B cell (primary cell): Measurements from ENCODE around the gene ANKRA2. TPM values are rescaled to one million over a fixed set of nuclear protein-coding genes. Genes with fewer than 3 reads are reported as not detected.

ENCODE experiments used
- ATAC-seq: fragments of 200-7000 bp; cut with Tn5 transposase; one replicate; pipeline ENCODE4 v1.10.0; 2021; ENCODE audit warnings: low read depth, mild to moderate bottlenecking, moderate number of reproducible peaks, moderate library complexity
- CTCF ChIA-PET: fragments of 350-600 bp; sonication (Branson Sonifier 250); formaldehyde crosslinking; loops from one replicate; lab custom pipeline; 2021; ENCODE audit warnings: antibody characterized with exemption, inconsistent platforms; lab: Charles Lee
- POLR2A ChIA-PET: fragments of 350-600 bp; sonication (Branson Sonifier 250); formaldehyde crosslinking; loops from one replicate; lab custom pipeline; 2021; ENCODE audit warnings: antibody characterized with exemption; lab: Charles Lee
- DNase-seq: peaks from one replicate; pipeline ENCODE4 v3.0.0; 2013
- H2AFZ ChIP-seq: 2 replicates; pipeline ENCODE4 v1.6.1; 2012; ENCODE audit warnings: mild to moderate bottlenecking, low read depth, low read length; ENCODE audit not compliant: insufficient read depth, poor library complexity, severe bottlenecking
- H3K27ac ChIP-seq, 2 donors: 1 replicate in 1 of 2; 2 replicates in 1 of 2; pipeline ENCODE4 v1.5.1; 2012 to 2013; ENCODE audit warnings: low read length in 2 of 2, mild to moderate bottlenecking in 2 of 2, moderate library complexity in 1 of 2
- H3K27me3 ChIP-seq, 4 experiments: fragments of 200-600 bp in 1 of 4; sonication (generic) in 1 of 4; replicated peaks in 1 of 4; 1 replicate in 2 of 4; 2 replicates in 2 of 4; pipeline versions ENCODE4 v1.6.1 to v1.7.0; 2013 to 2016; ENCODE audit warnings: low read length in 3 of 4, mild to moderate bottlenecking in 2 of 4, mixed read lengths in 1 of 4, moderate library complexity in 1 of 4; ENCODE audit not compliant: insufficient read depth in 4 of 4, control insufficient read depth in 3 of 4; ENCODE audit errors: control extremely low read depth in 1 of 4
- H3K36me3 ChIP-seq, 2 experiments: replicated peaks in 1 of 2; 1 replicate in 1 of 2; 2 replicates in 1 of 2; pipeline versions ENCODE4 v1.6.1 to v1.7.1; 2013; ENCODE audit warnings: low read length in 1 of 2; ENCODE audit not compliant: insufficient read depth in 2 of 2, control insufficient read depth in 1 of 2; ENCODE audit errors: control extremely low read depth in 1 of 2, extremely low read depth in 1 of 2
- H3K4me1 ChIP-seq, 2 donors: fragments of 200-600 bp in 1 of 2; sonication (generic) in 1 of 2; 1 replicate in 1 of 2; 2 replicates in 1 of 2; pipeline versions ENCODE4 v1.5.1 to v1.6.1; 2013 to 2017; ENCODE audit warnings: low read length in 2 of 2; ENCODE audit not compliant: control insufficient read depth in 2 of 2, insufficient read depth in 2 of 2
- H3K4me2 ChIP-seq: replicated peaks from 2 replicates; pipeline ENCODE3; 2012; ENCODE audit warnings: mild to moderate bottlenecking, low read depth, low read length; ENCODE audit not compliant: poor library complexity, severe bottlenecking
- H3K4me3 ChIP-seq, 5 experiments: fragments of 200-600 bp in 1 of 5; sonication (generic) in 1 of 5; 1 replicate in 3 of 5; 2 replicates in 2 of 5; pipeline versions ENCODE4 v1.5.1 to v1.7.0; 2011 to 2016; ENCODE audit warnings: low read length in 4 of 5, mild to moderate bottlenecking in 4 of 5, low read depth in 2 of 5, control low read depth in 1 of 5, moderate library complexity in 1 of 5; ENCODE audit not compliant: insufficient read depth in 1 of 5; ENCODE audit errors: control extremely low read depth in 1 of 5, extremely low read depth in 1 of 5
- H3K79me2 ChIP-seq: fragments of 200-600 bp; sonication (generic); one replicate; pipeline ENCODE4 v1.6.0; 2016; ENCODE audit warnings: low read length; ENCODE audit not compliant: control insufficient read depth, insufficient read depth
- H3K9ac ChIP-seq: fragments of 200-600 bp; sonication (generic); 2 replicates; pipeline ENCODE4 v1.6.1; 2017; ENCODE audit warnings: mild to moderate bottlenecking, low read length, moderate library complexity
- H3K9me3 ChIP-seq, 3 donors: one replicate each; pipeline versions ENCODE4 v1.6.1 to v1.7.1; 2013; ENCODE audit warnings: low read length in 2 of 3; ENCODE audit not compliant: control insufficient read depth in 2 of 3, insufficient read depth in 1 of 3; ENCODE audit errors: control extremely low read depth in 1 of 3
- H4K20me1 ChIP-seq: 2 replicates; pipeline ENCODE4 v1.6.0; 2012; ENCODE audit warnings: mild to moderate bottlenecking, low read length; ENCODE audit not compliant: insufficient read depth, control insufficient read depth, poor library complexity, severe bottlenecking
- H3K27ac Mint-ChIP-seq: one replicate; pipeline ENCODE4 v1.8.0; 2021; ENCODE audit warnings: mixed read lengths
- H3K27me3 Mint-ChIP-seq: one replicate; pipeline ENCODE4 v1.8.0; 2021; ENCODE audit warnings: mixed read lengths
- H3K4me1 Mint-ChIP-seq: one replicate; pipeline ENCODE4 v1.8.0; 2021; ENCODE audit warnings: mixed read lengths
- H3K4me3 Mint-ChIP-seq: one replicate; pipeline ENCODE4 v1.8.0; 2021; ENCODE audit warnings: mixed read lengths
- H3K9me3 Mint-ChIP-seq: one replicate; pipeline ENCODE4 v1.8.0; 2022; ENCODE audit warnings: mixed read lengths; ENCODE audit not compliant: insufficient read depth
- CTCF ChIP-seq: fragments of 200-600 bp; IDR thresholded peaks from one replicate; pipeline ENCODE4 v1.8.0; 2022; ENCODE audit warnings: antibody characterized with exemption, mild to moderate bottlenecking
- EZH2 ChIP-seq: IDR thresholded peaks from 2 replicates; pipeline ENCODE4 v1.6.1; 2012; ENCODE audit warnings: borderline replicate concordance, low read depth, mild to moderate bottlenecking, moderate library complexity, low read length; ENCODE audit not compliant: insufficient read depth, poor library complexity, severe bottlenecking
- WGBS: methylation state at CpG from one replicate; pipeline ENCODE4 v1.1.5; 2013; ENCODE audit warnings: missing lambda C conversion rate; ENCODE audit not compliant: insufficient coverage; 5-methylcytosine and 5-hydroxymethylcytosine counted together
- intact Hi-C: fragments of 100-400 bp; cut with micrococcal nuclease; formaldehyde crosslinking; loops from one replicate; pipeline ENCODE4 v1.10.0; 2022
- polyA plus RNA-seq: library from polyadenylated mRNA; depleted of rRNA; stranded (reverse); fragments of >200 nt; gene quantifications from 2 replicates; pipeline ENCODE4 v1.2.3, GENCODE V29; 2012
- total RNA-seq, 2 donors: library from RNA; stranded (reverse); fragments of 120-200 nt in 1 of 2; gene quantifications; 1 replicate in 1 of 2; 2 replicates in 1 of 2; pipeline versions ENCODE4 v1.2.3 to v1.2.4, GENCODE V29; 2013 to 2022

The ANKRA2 gene
- total and polyA plus RNA-seq, 2 donors (not counting 1 experiment from before 2014, with no cell fraction given) = 24.1 to 47.9 TPM

- DNase-seq (no peak), ATAC-seq (no peak)
- ChIA-PET POLR2A (no interaction called here), CTCF (interaction anchor here (3.0 kb wide), 1 partner anchor 11 kb away, joined by 18 read pairs; no protein-coding TSS in a partner anchor)
- no peaks in the 10 kb centered on the region for H3K4me1 Mint-ChIP-seq
- no peak overlapping the region for H3K9ac ChIP-seq
- H3K27ac Mint-ChIP-seq = no peak overlapping the region
- H3K27ac ChIP-seq = no peak overlapping the region
- H3K9me3 Mint-ChIP-seq = no peaks in the 10 kb centered on the region
- peaks cover 0 to under 1% (median 0%) of the 10 kb centered on the region in 4 experiments for H3K27me3 ChIP-seq
- peaks cover 7% of the 10 kb centered on the region for H3K27me3 Mint-ChIP-seq
- WGBS = 100% methylated on average over 2 of the region's 3 CpGs
- H3K9me3 ChIP-seq = no peaks in the 10 kb centered on the region
- no peaks in the 10 kb centered on the region for H3K4me1 ChIP-seq
- H3K4me3 ChIP-seq = no peak overlapping the region
- H2AFZ ChIP-seq = no peak overlapping the region
- H3K4me3 Mint-ChIP-seq = no peak overlapping the region
- no peaks in the 10 kb centered on the region for H3K79me2 ChIP-seq
- intact Hi-C loops = no loop called here
- H3K4me2 ChIP-seq = no peak overlapping the region
- no peaks in the 10 kb centered on the region for H3K36me3 ChIP-seq
- TF ChIP-seq EZH2 = no peak
- no peak for TF ChIP-seq CTCF
- no peaks in the 10 kb centered on the region for H4K20me1 ChIP-seq
These were observed 39.7 kb downstream of the ANKRA2 start for GRCh38 chr5:73525606-73526203.

GRCh38 chr5:73523861-73524260, 41.6 kb downstream of the ANKRA2 start:
- H3K27ac Mint-ChIP-seq = no peak overlapping the region
- no peak overlapping the region for H3K4me2 ChIP-seq
- no peak for DNase-seq
- H3K36me3 ChIP-seq = no peaks in the 10 kb centered on the region
- POLR2A ChIA-PET = no interaction called here
- no peak overlapping the region for H3K27ac ChIP-seq
- no peaks in the 10 kb centered on the region for H3K27me3 ChIP-seq
- H3K4me1 ChIP-seq = peaks cover 0 to 4% of the 10 kb centered on the region in 2 donors
- H3K4me1 Mint-ChIP-seq = peaks cover 7% of the 10 kb centered on the region
- no peaks in the 10 kb centered on the region for H4K20me1 ChIP-seq
- WGBS = 70% methylated on average over 1 of the region's 1 CpG
- intact Hi-C loops = no loop called here
- H3K9ac ChIP-seq = no peak overlapping the region
- no peaks in the 10 kb centered on the region for H3K9me3 ChIP-seq
- CTCF ChIA-PET = interaction anchor here (0.6 to 1.5 kb wide), 3 partner anchors 11 to 20 kb away, joined by 3 to 6 read pairs (median 6); no protein-coding TSS in a partner anchor
- no peak overlapping the region for H3K4me3 Mint-ChIP-seq
- no peak for TF ChIP-seq EZH2
- no peak for TF ChIP-seq CTCF
- H3K79me2 ChIP-seq = no peaks in the 10 kb centered on the region
- H3K27me3 Mint-ChIP-seq = peaks cover 4% of the 10 kb centered on the region
- ATAC-seq = no peak
- no peak overlapping the region for H2AFZ ChIP-seq
- H3K4me3 ChIP-seq = no peak overlapping the region
- no peaks in the 10 kb centered on the region for H3K9me3 Mint-ChIP-seq
